HG02642 (cell line): ENCODE results near the gene OR2T27.
A peak's percentile ranks its signal among the peaks of the same experiment; 100 is the strongest.
"Not testable (repeated sequence)": the region's sequence is repeated elsewhere in the genome, so short reads cannot be mapped to it uniquely, and the experiment has no call there.

Experiments
- ATAC-seq: cut with Tn5 transposase; IDR thresholded peaks from one replicate; pipeline ENCODE4 v1.9.1; 2021; ENCODE audit warnings: mild to moderate bottlenecking; ENCODE audit not compliant: unreplicated experiment, poor library complexity

OR2T27 gene

GRCh38 chr1:248642971-248643651 is 12.2 kb downstream of the OR2T27 start:
- ATAC-seq: peak; percentile 73

- peak; percentile 8 for ATAC-seq
Observed at GRCh38 chr1:248641583-248641982, 13.7 kb downstream of the OR2T27 start.

- ATAC-seq: peak; percentile 28
Observed at GRCh38 chr1:248640906-248641305, 14.4 kb downstream of the OR2T27 start.

GRCh38 chr1:248639652-248640051 is 15.7 kb downstream of the OR2T27 start:
- peak; percentile 28 for ATAC-seq

- not testable (repeated sequence) for ATAC-seq
Observed at GRCh38 chr1:248636612-248637011, 18.7 kb downstream of the OR2T27 start.

GRCh38 chr1:248634991-248635390 is 20.3 kb downstream of the OR2T27 start, which contains the start of gene OR2T11:
Gene OR2T11 (minus strand): TSS chr1:248635091. CDS start chr1:248627128, 7,963 bp downstream.
- ATAC-seq: not testable (repeated sequence)

GRCh38 chr1:248631354-248632008 is 23.8 kb downstream of the OR2T27 start:
- no peak for ATAC-seq

- no peak for ATAC-seq
Observed at GRCh38 chr1:248630551-248630950, 24.8 kb downstream of the OR2T27 start.

GRCh38 chr1:248627971-248628844 is 27.1 kb downstream of the OR2T27 start:
- peak; percentile 86 for ATAC-seq

- no peak for ATAC-seq
Observed at GRCh38 chr1:248625971-248626370, 29.4 kb downstream of the OR2T27 start.

- ATAC-seq: no peak
Observed at GRCh38 chr1:248625166-248625565, 30.2 kb downstream of the OR2T27 start.

- ATAC-seq: peak; percentile 92
Observed at GRCh38 chr1:248622570-248623001, 32.7 kb downstream of the OR2T27 start.

GRCh38 chr1:248621770-248622169 is 33.6 kb downstream of the OR2T27 start:
- ATAC-seq: no peak

- no peak for ATAC-seq
Observed at GRCh38 chr1:248618878-248619277, 36.5 kb downstream of the OR2T27 start.

- no peak for ATAC-seq
Observed at GRCh38 chr1:248618119-248618518, 37.2 kb downstream of the OR2T27 start.

- ATAC-seq: no peak
Observed at GRCh38 chr1:248613742-248614141, 41.6 kb downstream of the OR2T27 start.

- no peak for ATAC-seq
Observed at GRCh38 chr1:248611883-248612414, 43.4 kb downstream of the OR2T27 start.

GRCh38 chr1:248610301-248610700 is 45.0 kb downstream of the OR2T27 start:
- no peak for ATAC-seq
